Measurements from ENCODE around the gene MAP3K19.

MAP3K19 gene

GRCh38 chr2:134926231-134926931 is 120.9 kb downstream of the MAP3K19 start:
- no peak for DNase-seq

GRCh38 chr2:134924912-134925311 is 122.3 kb downstream of the MAP3K19 start:
- DNase-seq: no peak

DNA sequence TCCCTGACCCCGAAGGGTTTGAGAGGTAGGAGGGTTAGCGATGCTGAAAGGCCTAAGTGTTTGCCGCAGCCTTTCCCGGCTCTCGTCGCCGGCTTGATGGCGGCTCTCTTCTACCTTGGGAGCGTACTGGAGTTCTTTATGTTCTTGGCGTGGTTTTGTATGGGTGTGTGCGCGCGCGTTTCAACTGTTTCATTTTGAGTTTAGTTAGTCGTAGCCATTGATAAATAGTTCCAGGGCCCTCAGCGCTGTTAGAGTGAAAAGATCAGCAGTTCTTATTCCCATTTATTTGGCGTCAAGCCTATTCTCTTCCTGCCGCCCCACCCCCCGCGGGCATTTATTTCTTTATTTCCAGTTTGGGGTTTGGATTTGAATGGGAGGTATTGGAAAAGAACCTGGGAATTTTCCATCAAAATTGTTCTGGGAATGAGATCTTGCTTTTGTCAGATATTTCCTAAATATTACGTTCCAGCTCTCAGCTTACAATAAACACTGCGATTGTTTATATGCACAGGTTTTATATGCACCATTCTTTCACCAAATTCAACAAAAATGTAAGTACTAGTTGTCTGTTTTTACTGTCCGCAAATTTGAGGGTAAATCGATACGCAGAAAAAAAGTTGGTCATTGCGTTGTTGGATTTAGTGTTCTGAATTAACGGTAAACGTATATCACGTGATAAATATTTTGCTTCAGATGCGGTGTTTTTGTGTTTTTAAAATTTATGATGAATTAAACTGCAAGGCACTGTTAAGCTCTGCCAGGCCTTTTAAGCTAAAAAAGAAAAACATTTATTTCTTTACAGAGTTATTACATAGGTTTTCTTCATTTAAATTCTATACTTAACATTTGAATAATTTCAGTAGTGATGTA is 127.7 kb downstream of the MAP3K19 start:
- DNase-seq: peak; percentile 61

- peak; percentile 100 for DNase-seq
Measured at GRCh38 chr2:134918526-134919340, 128.5 kb downstream of the MAP3K19 start, which contains the start of gene CCNT2. TSS of gene CCNT2 (plus strand) at chr2:134918822. CDS start at chr2:134918855, 33 bp downstream.

- DNase-seq: peak; percentile 85
Measured at GRCh38 chr2:134917888-134918525, 129.2 kb downstream of the MAP3K19 start.

- peak; percentile 42 for DNase-seq
Measured at GRCh38 chr2:134917360-134917865, 129.8 kb downstream of the MAP3K19 start.
